ENCODE results near the gene STX10.

Gene STX10

GRCh38 chr19:13138171-13138915 lies 11.8 kb downstream of the STX10 start:
- no peak for TF ChIP-seq CTCF (IDR thresholded peaks at IDR 0.05)
- Histone ChIP-seq H3K27ac (no peak overlapping the region), H3K4me3 (no peak overlapping the region)
- DNase-seq (ENCODE audit: low spot score) = no peak

GRCh38 chr19:13137290-13137794 lies 12.8 kb downstream of the STX10 start:
- no peak for DNase-seq (ENCODE audit: low spot score)
- no peak for TF ChIP-seq CTCF (IDR thresholded peaks at IDR 0.05)

GRCh38 chr19:13135068-13136062 lies 14.8 kb downstream of the STX10 start:
- TF ChIP-seq CTCF (IDR thresholded peaks at IDR 0.05) = no peak
- no peak for DNase-seq (ENCODE audit: low spot score)
- no peak overlapping the region for H3K4me3 ChIP-seq
- H3K27ac ChIP-seq = no peak overlapping the region

More at GRCh38 chr19:13137290-13137794, 12.8 kb downstream of the STX10 start:
- H3K27ac ChIP-seq = no peak overlapping the region
- H3K4me3 ChIP-seq = no peak overlapping the region

GRCh38 chr19:13134626-13135025 lies 15.5 kb downstream of the STX10 start:
- Histone ChIP-seq H3K27ac (no peak overlapping the region), H3K4me3 (no peak overlapping the region)
- no peak for TF ChIP-seq CTCF (IDR thresholded peaks at IDR 0.05)
- no peak for DNase-seq (ENCODE audit: low spot score)

GRCh38 chr19:13133241-13133870 lies 16.8 kb downstream of the STX10 start:
- no peak overlapping the region for H3K27ac ChIP-seq

More at GRCh38 chr19:13133241-13133870, 16.8 kb downstream of the STX10 start:
- no peak for DNase-seq (ENCODE audit: low spot score)
- TF ChIP-seq CTCF (IDR thresholded peaks at IDR 0.05) = no peak
- no peak overlapping the region for H3K4me3 ChIP-seq
